NCI-H82 treated with DMSO at 0.1 percent for 48 hours (cell line): ENCODE measurements around the gene CHIT1.

ENCODE experiments used
- DNase-seq: peaks from one replicate; lab custom pipeline; 2025; ENCODE audit not compliant: unreplicated experiment; lab: John Stamatoyannopoulos, UW

CHIT1 gene

GRCh38 chr1:203175827-203176241 is 53.6 kb downstream of the CHIT1 start:
- DNase-seq: no peak

GRCh38 chr1:203175237-203175826 is 54.1 kb downstream of the CHIT1 start, which contains the start of gene MYBPH:
MYBPH (minus strand) TSS chr1:203175826; CDS start chr1:203175755, 71 bp downstream.
- no peak for DNase-seq

DNA sequence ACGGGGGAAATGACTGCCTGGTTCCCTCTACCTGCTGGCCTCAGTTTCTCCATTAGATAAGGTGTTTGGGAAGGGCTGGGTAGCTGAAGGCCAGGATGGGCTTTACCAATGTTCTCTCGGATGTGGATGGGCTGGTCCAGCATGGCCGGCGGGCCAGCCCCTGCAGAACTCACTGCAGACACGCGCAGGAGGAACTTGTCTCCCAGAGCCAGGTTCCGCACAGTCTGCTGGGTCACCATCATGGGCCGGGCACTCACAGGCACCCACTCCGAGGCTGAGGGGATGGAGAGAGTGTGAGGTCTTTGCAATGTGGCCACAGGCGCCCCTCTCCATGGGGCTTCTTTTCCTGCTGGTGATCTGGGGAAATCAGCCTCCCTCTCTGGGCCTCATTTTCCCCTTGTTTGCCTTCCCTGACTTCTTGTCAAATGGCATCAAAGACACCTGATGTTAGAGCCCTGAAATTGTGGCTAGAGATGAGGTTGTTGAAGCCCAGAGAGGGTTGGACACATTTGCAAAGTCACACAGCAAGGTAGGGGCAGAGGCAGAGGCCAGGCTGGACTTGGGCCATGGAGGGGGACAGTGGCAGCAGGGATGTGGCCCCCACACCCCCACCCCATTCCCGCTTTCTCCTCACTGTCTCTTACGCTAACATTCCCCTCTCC is 55.0 kb downstream of the CHIT1 start:
- no peak for DNase-seq

GRCh38 chr1:203173566-203173965 is 55.9 kb downstream of the CHIT1 start:
- DNase-seq: peak; percentile 98

DNA sequence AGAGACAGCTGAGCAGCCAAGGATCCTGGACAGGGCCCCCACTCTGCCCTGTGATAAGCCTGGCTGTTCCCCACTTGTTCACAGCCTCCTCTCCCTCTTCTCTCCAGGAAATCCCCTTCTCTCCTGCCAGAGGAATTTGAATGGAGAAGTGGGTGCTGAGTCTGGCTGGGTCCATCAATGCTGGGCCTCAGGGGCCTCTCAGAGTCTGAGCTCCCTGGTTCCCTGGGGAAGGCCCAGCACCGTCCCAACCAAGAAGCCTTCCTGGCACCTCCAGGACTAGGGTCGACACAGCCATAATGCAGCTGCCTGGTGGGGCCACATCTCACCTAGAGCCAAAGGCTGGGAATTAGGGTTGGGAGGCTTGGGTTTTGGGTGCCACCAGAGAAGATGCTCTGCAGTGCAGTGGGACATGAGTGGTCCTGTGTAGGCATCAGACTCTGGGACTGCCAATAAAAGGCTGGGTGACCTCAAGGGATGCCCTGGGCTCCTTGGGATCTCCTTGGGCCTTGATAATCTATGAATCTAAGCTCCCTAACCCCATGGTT is 56.4 kb downstream of the CHIT1 start:
- DNase-seq: no peak

GRCh38 chr1:203172184-203173010 is 57.1 kb downstream of the CHIT1 start:
- DNase-seq: peak; percentile 70

- DNase-seq: no peak
Observed at GRCh38 chr1:203171341-203172183, 57.9 kb downstream of the CHIT1 start.

DNA sequence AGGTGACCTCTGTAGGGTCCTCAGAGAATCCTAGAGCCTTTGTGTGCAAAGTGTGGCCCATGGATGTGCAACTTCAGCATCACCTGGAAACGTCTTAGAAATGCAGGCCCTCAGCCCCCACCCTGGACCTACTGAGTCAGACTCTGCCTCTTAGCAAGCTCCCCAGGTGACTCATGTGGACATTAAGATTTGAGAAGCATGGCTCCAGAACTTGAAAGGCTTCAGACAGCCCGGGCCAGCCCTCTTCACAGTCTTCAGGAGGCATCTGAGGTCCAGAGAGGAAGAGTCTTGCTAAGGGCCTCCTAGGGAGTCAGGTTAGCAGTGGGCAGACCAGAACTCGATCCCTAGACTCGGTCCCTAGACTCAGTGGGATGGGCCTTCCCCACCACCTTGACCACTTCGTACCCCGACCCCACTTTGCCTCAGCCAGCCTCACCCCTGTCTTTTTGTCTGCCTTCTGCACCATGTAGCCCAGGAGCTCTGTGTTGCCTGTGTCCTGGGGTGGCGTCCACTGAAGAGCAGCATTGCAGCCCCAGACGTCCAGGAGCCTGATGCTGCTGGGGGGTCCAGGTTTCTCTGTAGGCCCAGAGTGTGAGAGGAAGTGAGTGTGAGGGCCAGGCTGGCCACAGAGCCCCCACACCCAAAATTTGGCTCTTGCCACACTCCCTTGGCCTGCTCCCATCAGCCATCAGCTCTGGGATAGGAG is 58.7 kb downstream of the CHIT1 start:
- no peak for DNase-seq

DNA sequence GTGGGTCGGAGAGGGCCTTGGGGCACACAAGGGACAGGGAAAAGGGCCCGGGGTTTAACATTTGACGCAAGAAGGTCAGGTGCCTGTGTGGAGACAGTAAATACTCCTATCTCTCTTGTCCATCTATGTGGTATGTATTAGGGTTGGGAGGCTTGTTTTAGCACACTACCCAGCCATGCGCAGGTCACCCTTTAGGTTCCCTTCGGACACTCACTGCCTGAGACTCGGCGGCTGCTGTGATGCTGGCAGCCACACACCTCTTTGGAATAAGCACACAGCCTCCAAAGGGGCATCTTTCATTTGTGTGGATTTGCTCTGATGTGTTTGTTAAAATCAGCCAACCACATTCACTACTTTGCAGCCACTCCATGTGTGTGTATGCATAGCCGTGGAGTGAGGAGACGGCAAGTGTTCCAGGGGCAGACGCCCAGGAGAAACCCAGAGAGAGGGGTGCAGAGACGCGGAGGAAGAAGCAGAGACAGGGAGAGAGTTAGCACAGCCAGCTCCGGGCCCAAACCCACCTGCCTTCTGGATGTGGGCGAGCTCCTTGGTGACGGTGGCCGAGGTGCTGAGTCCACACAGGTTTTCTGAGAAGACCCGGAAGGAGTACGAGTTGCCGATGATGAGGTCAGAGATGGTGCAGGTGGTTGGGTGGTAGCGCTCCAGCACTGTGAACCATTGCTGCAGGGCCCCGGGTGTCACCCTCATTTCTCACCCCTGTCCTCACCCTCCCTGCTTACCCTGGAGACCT is 59.5 kb downstream of the CHIT1 start:
- no peak for DNase-seq

GRCh38 chr1:203168991-203169390 is 60.5 kb downstream of the CHIT1 start:
- DNase-seq: no peak

- no peak for DNase-seq
Observed at GRCh38 chr1:203168256-203168786, 61.2 kb downstream of the CHIT1 start.

GRCh38 chr1:203167913-203168200 is 61.6 kb downstream of the CHIT1 start:
- no peak for DNase-seq

DNA sequence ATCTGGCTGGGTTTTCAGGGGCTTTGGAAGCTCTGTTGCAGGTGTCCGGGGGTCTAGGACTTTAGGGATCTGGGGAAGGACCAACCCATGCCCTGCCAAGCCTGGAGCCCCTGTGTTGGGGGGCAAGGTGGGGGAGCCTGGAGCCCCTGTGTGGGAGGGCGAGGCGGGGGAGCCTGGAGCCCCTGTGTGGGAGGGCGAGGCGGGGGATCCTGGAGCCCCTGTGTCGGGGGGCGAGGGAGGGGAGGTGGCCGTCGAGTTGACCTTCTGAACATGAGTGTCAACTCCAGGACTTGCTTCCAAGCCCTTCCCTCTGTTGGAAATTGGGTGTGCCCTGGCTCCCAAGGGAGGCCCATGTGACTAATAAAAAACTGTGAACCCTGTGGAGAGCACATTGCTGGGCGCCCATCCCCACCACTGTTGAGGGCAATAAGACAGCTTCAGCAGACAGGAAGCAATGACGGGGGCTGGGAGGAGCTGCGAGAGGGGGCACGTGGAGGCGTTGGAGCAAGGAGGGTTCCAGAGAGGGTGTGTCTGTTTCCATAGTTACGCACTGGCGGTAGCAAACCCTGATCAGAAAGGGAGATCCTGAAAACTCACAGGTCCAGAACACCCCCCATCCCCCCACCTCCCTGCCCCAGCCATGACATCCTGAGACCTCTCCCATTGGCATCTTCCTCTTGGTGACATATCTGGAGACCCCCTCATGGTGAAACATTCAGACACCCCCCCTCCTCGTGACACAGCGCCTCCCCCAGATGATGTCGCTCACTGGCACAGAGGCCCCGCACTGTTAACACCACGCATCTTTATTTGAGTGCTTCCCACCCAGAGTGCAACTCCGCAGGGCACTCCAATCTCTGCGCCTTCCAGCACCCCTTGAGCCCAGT is 62.2 kb downstream of the CHIT1 start:
- no peak for DNase-seq

DNA sequence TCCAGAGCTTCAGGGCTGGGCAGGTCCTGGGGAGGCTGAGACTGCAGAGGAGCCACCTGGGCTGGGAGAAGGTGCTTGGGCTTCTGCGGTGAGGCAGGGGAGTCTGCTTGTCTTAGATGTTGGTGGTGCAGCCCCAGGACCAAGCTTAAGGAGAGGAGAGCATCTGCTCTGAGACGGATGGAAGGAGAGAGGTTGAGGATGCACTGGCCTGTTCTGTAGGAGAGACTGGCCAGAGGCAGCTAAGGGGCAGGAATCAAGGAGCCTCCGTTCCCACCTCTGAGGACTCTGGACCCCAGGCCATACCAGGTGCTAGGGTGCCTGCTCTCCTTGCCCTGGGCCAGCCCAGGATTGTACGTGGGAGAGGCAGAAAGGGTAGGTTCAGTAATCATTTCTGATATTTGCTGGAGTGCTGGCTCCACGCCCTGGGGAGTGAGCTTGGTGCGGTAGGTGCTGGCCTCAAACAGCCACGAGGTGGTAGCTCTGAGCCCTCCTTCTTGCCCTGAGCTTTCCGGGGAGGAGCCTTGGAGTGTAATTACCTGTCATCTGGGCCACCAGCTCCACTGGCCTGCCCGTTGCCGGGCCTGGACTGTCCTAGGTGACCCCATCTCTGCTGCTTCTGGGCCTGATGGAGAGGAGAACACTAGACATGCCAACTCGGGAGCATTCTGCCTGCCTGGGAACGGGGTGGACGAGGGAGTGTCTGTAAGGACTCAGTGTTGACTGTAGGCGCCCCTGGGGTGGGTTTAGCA is 63.1 kb downstream of the CHIT1 start:
- no peak for DNase-seq
